Spleen (tissue), 11 donors: Measurements from ENCODE around the gene GOLIM4. TPM values are rescaled to one million over a fixed set of nuclear protein-coding genes. Genes with fewer than 3 reads are reported as not detected.
A peak's percentile ranks its signal among the peaks of the same experiment; 100 is the strongest.

ENCODE experiments used
- DNase-seq: peaks from one replicate; pipeline ENCODE4 v3.0.0-alpha.2; 2020
- H3K27ac ChIP-seq, 8 donors: fragments of 200-600 bp; sonication (generic) in 7 of 8; 1 replicate in 4 of 8; 2 replicates in 4 of 8; pipeline versions ENCODE4 v1.5.0 to v1.8.0; 2016 to 2021; ENCODE audit warnings: inconsistent platforms in 4 of 8, mild to moderate bottlenecking in 4 of 8, moderate library complexity in 1 of 8
- H3K27me3 ChIP-seq, 7 donors: fragments of 200-600 bp; sonication (generic) in 6 of 7; replicated peaks in 1 of 7; 1 replicate in 4 of 7; 2 replicates in 3 of 7; pipeline versions ENCODE4 v1.5.0 to v1.8.0; 2016 to 2021; ENCODE audit warnings: inconsistent platforms in 3 of 7, mild to moderate bottlenecking in 1 of 7
- H3K36me3 ChIP-seq, 6 donors: fragments of 200-600 bp; sonication (generic) in 5 of 6; 1 replicate in 4 of 6; 2 replicates in 2 of 6; pipeline versions ENCODE4 v1.5.0 to v1.8.0; 2016 to 2021; ENCODE audit warnings: inconsistent platforms in 2 of 6
- H3K4me1 ChIP-seq, 6 donors: fragments of 200-600 bp; sonication (generic) in 5 of 6; 1 replicate in 3 of 6; 2 replicates in 3 of 6; pipeline versions ENCODE4 v1.5.0 to v1.8.0; 2016 to 2021; ENCODE audit warnings: inconsistent platforms in 3 of 6
- H3K4me3 ChIP-seq, 8 donors: fragments of 200-600 bp; sonication (generic) in 7 of 8; 1 replicate in 4 of 8; 2 replicates in 4 of 8; pipeline versions ENCODE4 v1.5.0 to v1.8.0; 2016 to 2021; ENCODE audit warnings: inconsistent platforms in 4 of 8, mild to moderate bottlenecking in 4 of 8, moderate library complexity in 2 of 8
- H3K9me3 ChIP-seq, 8 donors: fragments of 200-600 bp; sonication (generic) in 7 of 8; 1 replicate in 4 of 8; 2 replicates in 4 of 8; pipeline versions ENCODE4 v1.5.0 to v1.8.0; 2016 to 2021; ENCODE audit warnings: inconsistent platforms in 4 of 8
- POLR2A ChIP-seq, 3 donors: fragments of 450-650 bp; IDR thresholded peaks; one replicate each; pipeline ENCODE4 v1.5.1; 2017; ENCODE audit warnings: antibody characterized with exemption in 3 of 3, mild to moderate bottlenecking in 1 of 3
- POLR2AphosphoS5 ChIP-seq, 3 donors: sonication (generic); formaldehyde crosslinking; IDR thresholded peaks; one replicate each; pipeline ENCODE4 v1.5.1; 2017; ENCODE audit warnings: antibody characterized with exemption in 3 of 3
- WGBS, 5 donors: extraction: QIAGEN DNeasy Blood & Tissue Kit in 3 of 5; methylation state at CpG; one replicate each; pipeline versions ENCODE4 v1.1.5 to v1.1.7; 2013 to 2018; 5-methylcytosine and 5-hydroxymethylcytosine counted together
- intact Hi-C: fragments of 100-400 bp; cut with DNase I; formaldehyde crosslinking; loops from one replicate; pipeline ENCODE4 v1.15.0; 2023; ENCODE audit warnings: low total_unique reads
- polyA plus RNA-seq, 3 donors: library from polyadenylated mRNA; stranded (reverse); fragments of 200-250 nt; gene quantifications; one replicate each; pipeline ENCODE4 v1.2.1, GENCODE V29; 2013
- total RNA-seq, 7 donors: library from RNA; depleted of rRNA in 3 of 7; stranded (reverse); fragments of >200 nt in 3 of 7; fragmentation: NEBNext Ultra II Directional in 4 of 7; extraction: Animal tissue kit (Norgen Biotek cat#: 25700) in 4 of 7; gene quantifications; one replicate each; pipeline versions ENCODE4 v1.1.0 to v1.2.1, GENCODE V29; 2016 to 2021
- TF ChIP-seq, protein P1 (sequence below), 11 experiments: fragments of 200-600 bp in 7 of 11; fragments of 450-650 bp in 4 of 11; sonication (generic) in 4 of 11; IDR thresholded peaks in 8 of 11; conservative IDR thresholded peaks in 3 of 11; 1 replicate in 7 of 11; 2 replicates in 4 of 11; pipeline versions ENCODE4 v1.4.0 to v1.8.0; 2016 to 2021; ENCODE audit warnings: antibody characterized with exemption in 11 of 11, inconsistent platforms in 4 of 11, mild to moderate bottlenecking in 1 of 11
- donor health status: healthy with polysubstance abuse.
- donor health status: DM: no; HTN: no; CAD: no; lungs with moderate emphysema.
- donor health status: DM: no; HTN: no; CAD: no.
- donor health status: Bipolar disorder and iron deficiency.
- donor health status: healthy.
- donor health status: DM: no; HTN: no; CAD: no.
- donor health status: DM: yes; HTN: yes; CAD: no.

Gene GOLIM4
- total and polyA plus RNA-seq, 10 donors = 5.5 to 44.8 (median 23.1) TPM

DNA sequence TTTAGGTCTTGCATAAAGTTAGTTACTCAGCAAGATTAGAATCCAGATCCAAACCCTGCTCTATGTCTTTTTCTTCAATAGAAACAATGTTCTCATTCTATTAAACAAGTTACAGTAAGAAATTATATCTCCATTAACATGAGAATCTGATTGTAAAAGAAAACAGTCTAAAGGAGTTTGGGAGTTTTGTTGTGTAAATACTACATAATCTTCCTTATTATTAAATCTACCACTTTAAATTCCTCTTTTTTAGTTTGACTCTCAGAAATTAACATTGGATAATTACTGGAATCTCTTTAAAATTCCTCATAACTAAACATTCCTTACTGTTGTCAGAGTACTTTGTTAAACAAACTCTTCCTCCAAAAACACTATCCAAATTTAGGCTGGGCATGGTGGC is 1.7 kb upstream of the GOLIM4 start:
- H3K27ac ChIP-seq = no peak overlapping the region
- no peak overlapping the region for H3K4me3 ChIP-seq
- H3K9me3 ChIP-seq = no peaks in the 10 kb centered on the region
- no peak for DNase-seq
- peaks cover 14 to 35% (median 26%) of the 10 kb centered on the region in 6 donors for H3K4me1 ChIP-seq
- intact Hi-C loops = no loop called here
- no peaks in the 10 kb centered on the region for H3K36me3 ChIP-seq
- H3K27me3 ChIP-seq = peaks cover 0 to 8% (median 0%) of the 10 kb centered on the region in 7 donors
- TF ChIP-seq, protein P1, sequence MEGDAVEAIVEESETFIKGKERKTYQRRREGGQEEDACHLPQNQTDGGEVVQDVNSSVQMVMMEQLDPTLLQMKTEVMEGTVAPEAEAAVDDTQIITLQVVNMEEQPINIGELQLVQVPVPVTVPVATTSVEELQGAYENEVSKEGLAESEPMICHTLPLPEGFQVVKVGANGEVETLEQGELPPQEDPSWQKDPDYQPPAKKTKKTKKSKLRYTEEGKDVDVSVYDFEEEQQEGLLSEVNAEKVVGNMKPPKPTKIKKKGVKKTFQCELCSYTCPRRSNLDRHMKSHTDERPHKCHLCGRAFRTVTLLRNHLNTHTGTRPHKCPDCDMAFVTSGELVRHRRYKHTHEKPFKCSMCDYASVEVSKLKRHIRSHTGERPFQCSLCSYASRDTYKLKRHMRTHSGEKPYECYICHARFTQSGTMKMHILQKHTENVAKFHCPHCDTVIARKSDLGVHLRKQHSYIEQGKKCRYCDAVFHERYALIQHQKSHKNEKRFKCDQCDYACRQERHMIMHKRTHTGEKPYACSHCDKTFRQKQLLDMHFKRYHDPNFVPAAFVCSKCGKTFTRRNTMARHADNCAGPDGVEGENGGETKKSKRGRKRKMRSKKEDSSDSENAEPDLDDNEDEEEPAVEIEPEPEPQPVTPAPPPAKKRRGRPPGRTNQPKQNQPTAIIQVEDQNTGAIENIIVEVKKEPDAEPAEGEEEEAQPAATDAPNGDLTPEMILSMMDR (IDR thresholded peaks at IDR 0.05 in 8 of 11, conservative IDR thresholded peaks at IDR 0.05 in 3 of 11) = no peak
- no peak for TF ChIP-seq POLR2AphosphoS5 (IDR thresholded peaks at IDR 0.05)
- no peak for TF ChIP-seq POLR2A (IDR thresholded peaks at IDR 0.05)

DNA sequence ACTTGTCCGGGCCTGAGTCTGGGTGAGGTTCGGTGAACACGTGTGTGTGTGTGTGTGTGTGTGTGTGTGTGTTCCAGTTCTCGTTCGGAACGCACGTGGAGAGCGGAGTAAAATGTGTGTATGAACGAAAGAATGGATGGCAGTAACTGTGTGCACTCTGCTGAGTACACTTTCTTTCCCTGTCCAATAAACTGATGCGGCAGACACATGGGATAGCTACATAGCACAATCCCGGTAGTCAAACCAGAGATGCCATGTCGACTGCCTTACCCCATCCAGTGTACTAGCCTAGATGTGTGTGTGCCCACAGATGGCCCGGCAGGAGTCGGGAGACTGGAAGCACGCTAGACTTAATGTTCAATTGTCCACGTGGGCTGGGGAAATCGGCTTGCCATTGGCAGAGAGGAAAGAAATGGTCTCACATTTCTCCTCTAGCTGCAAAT is 507 bp upstream of the GOLIM4 start:
- H3K27ac ChIP-seq = peak overlapping the region; percentile 73 to 97 (median 90)
- peaks cover 0 to 8% (median 0%) of the 10 kb centered on the region in 7 donors for H3K27me3 ChIP-seq
- H3K4me3 ChIP-seq = peak overlapping the region; percentile 64 to 97 (median 76)
- TF ChIP-seq, protein P1 (IDR thresholded peaks at IDR 0.05 in 8 of 11, conservative IDR thresholded peaks at IDR 0.05 in 3 of 11) = no peak
- TF ChIP-seq POLR2A (IDR thresholded peaks at IDR 0.05) = no peak
- no peak for TF ChIP-seq POLR2AphosphoS5 (IDR thresholded peaks at IDR 0.05)
- intact Hi-C loops = no loop called here
- no peaks in the 10 kb centered on the region for H3K9me3 ChIP-seq
- WGBS, 5 donors = 0 to 3% (median 1%) methylated on average over 17 of the region's 17 CpGs
- H3K36me3 ChIP-seq = no peaks in the 10 kb centered on the region
- peak; percentile 83 for DNase-seq
- H3K4me1 ChIP-seq = peaks cover 14 to 46% (median 30%) of the 10 kb centered on the region in 6 donors

DNA sequence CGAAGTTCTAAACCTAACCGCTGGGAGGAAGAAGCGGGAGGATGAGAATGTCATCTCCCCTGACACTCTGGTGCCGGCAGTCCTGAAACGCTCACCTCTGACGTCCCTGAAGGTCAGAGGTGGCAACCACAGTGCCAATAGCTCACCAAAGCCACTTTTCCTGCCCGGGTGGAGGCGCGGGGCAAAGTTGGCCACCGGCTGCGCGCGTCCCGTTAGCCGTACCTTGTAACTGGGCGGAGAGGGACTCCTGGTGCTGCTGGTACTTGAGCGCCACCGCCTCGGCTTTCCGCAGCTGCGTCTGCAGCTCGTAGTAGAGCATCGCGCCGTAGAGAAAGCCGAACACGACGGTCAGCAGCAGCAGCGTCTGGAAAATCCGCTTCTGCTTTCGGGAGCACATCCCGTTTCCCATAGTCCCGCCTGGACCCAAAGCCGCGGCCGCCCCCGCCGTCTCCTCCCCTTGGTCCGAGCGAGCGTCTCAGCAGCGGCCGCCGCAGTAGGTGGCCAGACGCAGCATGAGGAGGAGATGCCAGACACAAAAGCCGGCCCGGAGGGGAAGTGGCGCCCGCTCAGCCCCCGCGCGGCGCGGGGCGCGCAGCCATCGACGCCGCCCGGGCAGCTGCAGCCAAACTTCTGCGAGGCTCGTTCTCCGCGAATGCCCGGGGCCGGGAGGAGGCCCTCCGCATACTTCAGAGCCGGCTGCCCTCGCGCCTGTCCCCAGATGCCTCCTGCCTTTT is 680 bp downstream of the GOLIM4 start:
- WGBS, 5 donors = 0 to 1% (median 0%) methylated on average over 25 to 70 of the region's 70 CpGs
- Histone ChIP-seq H3K4me3 (peak overlapping the region; percentile 64 to 97 (median 76)), H3K36me3 (no peaks in the 10 kb centered on the region), H3K27me3 (peaks cover 0 to 8% (median 0%) of the 10 kb centered on the region in 7 donors), H3K27ac (peak overlapping the region; percentile 73 to 97 (median 90)), H3K9me3 (no peaks in the 10 kb centered on the region), H3K4me1 (peaks cover 14 to 51% (median 32%) of the 10 kb centered on the region in 6 donors)
- peak; percentile 51 to 73 (median 52) for TF ChIP-seq POLR2AphosphoS5 (IDR thresholded peaks at IDR 0.05)
- TF ChIP-seq POLR2A (IDR thresholded peaks at IDR 0.05) = no peak
- TF ChIP-seq, protein P1 (IDR thresholded peaks at IDR 0.05 in 8 of 11, conservative IDR thresholded peaks at IDR 0.05 in 3 of 11) = peak in 6 of 11 experiments; percentile 30 to 56 (median 44)
- peak; percentile 91 for DNase-seq
- intact Hi-C loops = no loop called here

DNA sequence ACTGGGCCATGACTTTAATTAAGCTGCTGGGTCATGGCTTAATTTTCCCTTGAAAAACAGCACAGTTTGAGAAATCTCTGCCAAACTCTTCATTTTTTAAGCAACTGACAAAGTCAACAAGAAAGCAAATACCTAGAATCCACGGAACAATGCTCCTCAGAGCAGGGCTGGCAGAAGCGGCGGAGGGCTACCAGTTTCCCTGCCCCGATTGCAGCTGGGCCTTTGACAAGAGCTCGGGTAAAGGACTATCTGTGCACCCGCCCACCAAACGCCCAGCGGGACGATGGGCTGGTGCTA is 1.2 kb downstream of the GOLIM4 start:
- peaks cover 0 to 8% (median 0%) of the 10 kb centered on the region in 7 donors for H3K27me3 ChIP-seq
- H3K4me3 ChIP-seq = peak overlapping the region; percentile 64 to 97 (median 76)
- H3K27ac ChIP-seq = peak overlapping the region; percentile 73 to 97 (median 90)
- intact Hi-C loops = no loop called here
- DNase-seq = peak; percentile 88
- no peaks in the 10 kb centered on the region for H3K9me3 ChIP-seq
- 1 to 3% (median 1%) methylated on average over 9 of the region's 9 CpGs for WGBS, 5 donors
- no peak for TF ChIP-seq POLR2AphosphoS5 (IDR thresholded peaks at IDR 0.05)
- TF ChIP-seq, protein P1 (IDR thresholded peaks at IDR 0.05 in 8 of 11, conservative IDR thresholded peaks at IDR 0.05 in 3 of 11) = peak in 2 of 11 experiments; percentile 35 to 53
- H3K36me3 ChIP-seq = no peaks in the 10 kb centered on the region
- H3K4me1 ChIP-seq = peaks cover 14 to 53% (median 32%) of the 10 kb centered on the region in 6 donors
